Activated CD8-positive, alpha-beta T cell treated with anti-CD3 and anti-CD28 coated beads for 36 hours (primary cell): ENCODE data around the gene LRRC18. TPM values are rescaled to one million over a fixed set of nuclear protein-coding genes. Genes with fewer than 3 reads are reported as not detected.
A peak's percentile ranks its signal among the peaks of the same experiment; 100 is the strongest.

ENCODE experiments used
- ATAC-seq: fragments of 200-7000 bp; cut with Tn5 transposase; one replicate; pipeline ENCODE4 v1.10.0; 2021; ENCODE audit warnings: mild to moderate bottlenecking, moderate library complexity
- CTCF ChIA-PET: fragments of 350-600 bp; sonication (Branson Sonifier 250); formaldehyde crosslinking; loops from one replicate; lab custom pipeline; 2021; ENCODE audit warnings: antibody characterized with exemption; lab: Charles Lee
- POLR2A ChIA-PET: fragments of 350-600 bp; sonication (Branson Sonifier 250); formaldehyde crosslinking; loops from one replicate; lab custom pipeline; 2021; ENCODE audit warnings: antibody characterized with exemption; lab: Charles Lee
- DNase-seq: peaks from one replicate; pipeline ENCODE4 v3.0.0-alpha.2; 2020
- H3K27ac Mint-ChIP-seq: one replicate; pipeline ENCODE4 v1.8.0; 2021; ENCODE audit warnings: mild to moderate bottlenecking, mixed read lengths
- H3K27me3 Mint-ChIP-seq: one replicate; pipeline ENCODE4 v1.8.0; 2021; ENCODE audit warnings: mixed read lengths
- H3K36me3 Mint-ChIP-seq: one replicate; pipeline ENCODE4 v1.8.0; 2021; ENCODE audit warnings: low read depth, mixed read lengths
- H3K4me1 Mint-ChIP-seq: one replicate; pipeline ENCODE4 v1.8.0; 2021; ENCODE audit warnings: low read depth, mixed read lengths
- H3K4me3 Mint-ChIP-seq: one replicate; pipeline ENCODE4 v1.8.0; 2021; ENCODE audit warnings: mild to moderate bottlenecking, moderate library complexity, mixed read lengths
- H3K9me3 Mint-ChIP-seq: one replicate; pipeline ENCODE4 v1.8.0; 2021; ENCODE audit warnings: mixed read lengths
- intact Hi-C: fragments of 100-400 bp; cut with micrococcal nuclease; formaldehyde crosslinking; loops from one replicate; pipeline ENCODE4 v1.10.0; 2022
- total RNA-seq, 2 experiments: library from RNA; stranded (reverse); gene quantifications; one replicate each; pipeline ENCODE4 v1.2.3, GENCODE V29; 2021
- TF ChIP-seq, protein P1 (sequence below): fragments of 200-600 bp; IDR thresholded peaks from one replicate; pipeline ENCODE4 v1.8.0; 2022; ENCODE audit warnings: antibody characterized with exemption, mild to moderate bottlenecking

The LRRC18 gene
- total RNA-seq, 2 experiments from 2014 or later = not detected

DNA sequence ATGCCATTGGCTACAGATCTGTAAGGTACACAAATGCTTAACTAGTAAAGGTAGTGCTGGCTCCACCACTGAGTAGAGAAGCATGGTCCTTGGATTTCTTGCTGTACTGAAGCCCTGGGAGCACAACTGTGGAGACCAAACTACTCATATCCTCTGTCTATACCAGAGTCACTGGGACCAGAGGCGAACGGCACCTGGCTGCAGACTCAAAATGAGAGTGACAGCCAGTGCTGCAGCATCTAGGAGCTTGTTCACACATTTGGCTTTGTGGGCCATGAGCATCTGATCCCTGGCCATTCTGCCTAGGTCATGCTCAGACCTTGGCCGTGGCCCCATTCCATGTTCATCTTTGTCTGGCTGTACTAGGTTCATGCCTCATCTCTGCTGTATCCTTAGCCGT, 31.9 kb downstream of the LRRC18 start:
- no peak for ATAC-seq
- Mint-ChIP-seq H3K36me3 (no peaks in the 10 kb centered on the region), H3K27me3 (no peaks in the 10 kb centered on the region), H3K4me1 (no peaks in the 10 kb centered on the region), H3K9me3 (no peaks in the 10 kb centered on the region), H3K27ac (no peak overlapping the region), H3K4me3 (no peak overlapping the region)
- ChIA-PET POLR2A (no interaction called here), CTCF (interaction anchor here (1.4 kb wide), 1 partner anchor 252 kb away, joined by 4 read pairs; no protein-coding TSS in a partner anchor)
- intact Hi-C loops = no loop called here
- TF ChIP-seq, protein P1, sequence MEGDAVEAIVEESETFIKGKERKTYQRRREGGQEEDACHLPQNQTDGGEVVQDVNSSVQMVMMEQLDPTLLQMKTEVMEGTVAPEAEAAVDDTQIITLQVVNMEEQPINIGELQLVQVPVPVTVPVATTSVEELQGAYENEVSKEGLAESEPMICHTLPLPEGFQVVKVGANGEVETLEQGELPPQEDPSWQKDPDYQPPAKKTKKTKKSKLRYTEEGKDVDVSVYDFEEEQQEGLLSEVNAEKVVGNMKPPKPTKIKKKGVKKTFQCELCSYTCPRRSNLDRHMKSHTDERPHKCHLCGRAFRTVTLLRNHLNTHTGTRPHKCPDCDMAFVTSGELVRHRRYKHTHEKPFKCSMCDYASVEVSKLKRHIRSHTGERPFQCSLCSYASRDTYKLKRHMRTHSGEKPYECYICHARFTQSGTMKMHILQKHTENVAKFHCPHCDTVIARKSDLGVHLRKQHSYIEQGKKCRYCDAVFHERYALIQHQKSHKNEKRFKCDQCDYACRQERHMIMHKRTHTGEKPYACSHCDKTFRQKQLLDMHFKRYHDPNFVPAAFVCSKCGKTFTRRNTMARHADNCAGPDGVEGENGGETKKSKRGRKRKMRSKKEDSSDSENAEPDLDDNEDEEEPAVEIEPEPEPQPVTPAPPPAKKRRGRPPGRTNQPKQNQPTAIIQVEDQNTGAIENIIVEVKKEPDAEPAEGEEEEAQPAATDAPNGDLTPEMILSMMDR = no peak
- DNase-seq = peak; percentile 5

GRCh38 chr10:48906841-48907240, 32.8 kb downstream of the LRRC18 start:
- intact Hi-C loops = no loop called here
- Mint-ChIP-seq H3K36me3 (no peaks in the 10 kb centered on the region), H3K27me3 (no peaks in the 10 kb centered on the region), H3K4me1 (no peaks in the 10 kb centered on the region), H3K4me3 (no peak overlapping the region), H3K27ac (no peak overlapping the region), H3K9me3 (no peaks in the 10 kb centered on the region)
- CTCF ChIA-PET = interaction anchor here (1.4 kb wide), 1 partner anchor 251 kb away, joined by 4 read pairs; no protein-coding TSS in a partner anchor
- ATAC-seq (no peak), DNase-seq (no peak)
- TF ChIP-seq, protein P1 = no peak
- POLR2A ChIA-PET = no interaction called here

DNA sequence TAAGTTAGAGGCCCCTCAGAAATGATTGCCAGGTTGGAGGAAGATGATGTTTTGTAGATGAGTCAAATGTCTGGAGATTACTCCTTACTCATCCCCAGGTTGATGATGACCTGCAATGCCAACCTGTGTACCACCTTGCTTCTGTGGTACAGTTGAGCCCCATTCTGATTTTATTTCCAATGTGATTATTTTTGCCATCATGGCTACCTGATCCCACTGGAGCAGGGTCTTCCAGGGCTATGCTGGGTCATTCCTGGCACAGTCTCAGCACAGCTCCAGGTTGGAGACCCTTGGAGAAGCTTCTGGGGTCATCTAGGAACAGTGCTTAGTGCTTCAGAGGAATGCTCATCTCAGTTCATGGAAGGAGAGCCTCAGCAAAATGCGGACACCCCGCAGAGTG, 34.3 kb downstream of the LRRC18 start:
- no peak overlapping the region for H3K4me3 Mint-ChIP-seq
- no peaks in the 10 kb centered on the region for H3K36me3 Mint-ChIP-seq
- H3K9me3 Mint-ChIP-seq = no peaks in the 10 kb centered on the region
- ChIA-PET POLR2A (interaction anchor here (1.0 kb wide), 1 partner anchor 12 kb away, joined by 3 read pairs; no protein-coding TSS in a partner anchor), CTCF (no interaction called here)
- ATAC-seq (no peak), DNase-seq (no peak)
- TF ChIP-seq, protein P1 = no peak
- no peak overlapping the region for H3K27ac Mint-ChIP-seq
- intact Hi-C loops = no loop called here
- H3K4me1 Mint-ChIP-seq = no peaks in the 10 kb centered on the region
- H3K27me3 Mint-ChIP-seq = no peaks in the 10 kb centered on the region

DNA sequence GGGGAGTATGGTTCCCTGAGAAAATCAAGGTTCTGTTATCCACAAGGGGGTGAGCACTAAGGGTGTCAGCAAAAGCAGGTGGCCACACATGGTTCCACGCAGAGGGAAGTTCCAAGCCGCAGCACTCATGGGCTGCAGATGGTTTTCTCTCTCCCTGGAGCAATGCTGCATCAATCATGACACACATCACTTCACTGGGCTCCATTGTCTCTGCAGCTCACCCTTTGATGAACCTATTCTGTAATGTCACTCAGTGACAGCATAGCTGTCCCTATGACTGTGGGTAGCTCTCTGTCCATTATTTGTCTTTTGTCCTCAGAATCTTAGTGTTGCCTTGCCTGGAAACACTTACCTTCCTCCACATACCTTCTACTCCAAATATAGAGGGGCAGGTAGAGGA, 34.8 kb downstream of the LRRC18 start:
- no peaks in the 10 kb centered on the region for H3K27me3 Mint-ChIP-seq
- no peaks in the 10 kb centered on the region for H3K4me1 Mint-ChIP-seq
- CTCF ChIA-PET = interaction anchor here (1.3 kb wide), 1 partner anchor 14 kb away, joined by 3 read pairs; no protein-coding TSS in a partner anchor
- POLR2A ChIA-PET = no interaction called here
- no peak overlapping the region for H3K4me3 Mint-ChIP-seq
- no peaks in the 10 kb centered on the region for H3K9me3 Mint-ChIP-seq
- ATAC-seq (no peak), DNase-seq (no peak)
- intact Hi-C loops = no loop called here
- no peaks in the 10 kb centered on the region for H3K36me3 Mint-ChIP-seq
- no peak overlapping the region for H3K27ac Mint-ChIP-seq
- TF ChIP-seq, protein P1 = no peak

GRCh38 chr10:48903151-48903550, 36.5 kb downstream of the LRRC18 start:
- intact Hi-C loops = no loop called here
- ATAC-seq = no peak

More at GRCh38 chr10:48903151-48903550, 36.5 kb downstream of the LRRC18 start:
- Mint-ChIP-seq H3K4me3 (no peak overlapping the region), H3K36me3 (no peaks in the 10 kb centered on the region), H3K27me3 (no peaks in the 10 kb centered on the region), H3K4me1 (no peaks in the 10 kb centered on the region), H3K9me3 (no peaks in the 10 kb centered on the region), H3K27ac (no peak overlapping the region)
- no peak for DNase-seq
- POLR2A ChIA-PET = no interaction called here
- TF ChIP-seq, protein P1 = no peak
- CTCF ChIA-PET = no interaction called here
